Transverse colon (tissue), 4 donors: ENCODE data around the gene USP4. TPM values are rescaled to one million over a fixed set of nuclear protein-coding genes. Genes with fewer than 3 reads are reported as not detected.

Experiments used
- DNase-seq: peaks from one replicate; pipeline ENCODE4 v3.0.0-alpha.2; 2019
- H3K27ac ChIP-seq, 4 donors: fragments of 200-600 bp; sonication (generic); 2 replicates each; pipeline ENCODE4 v1.5.1; 2016 to 2018; ENCODE audit warnings: inconsistent platforms in 4 of 4
- H3K27me3 ChIP-seq: fragments of 200-600 bp; sonication (generic); 2 replicates; pipeline ENCODE4 v1.5.1; 2017; ENCODE audit warnings: inconsistent platforms
- H3K36me3 ChIP-seq, 4 donors: fragments of 200-600 bp; sonication (generic); 2 replicates each; pipeline ENCODE4 v1.5.1; 2017 to 2019; ENCODE audit warnings: inconsistent platforms in 4 of 4
- H3K4me1 ChIP-seq, 4 donors: fragments of 200-600 bp; sonication (generic); 2 replicates each; pipeline ENCODE4 v1.5.1; 2017 to 2020; ENCODE audit warnings: inconsistent platforms in 4 of 4
- H3K4me3 ChIP-seq, 4 donors: fragments of 200-600 bp; sonication (generic); 1 replicate in 1 of 4; 2 replicates in 3 of 4; pipeline versions ENCODE4 v1.5.1 to v1.6.1; 2017 to 2019; ENCODE audit warnings: inconsistent platforms in 4 of 4
- H3K9me3 ChIP-seq, 2 donors: fragments of 200-600 bp; sonication (generic); 2 replicates each; pipeline ENCODE4 v1.5.1; 2017 to 2019; ENCODE audit warnings: inconsistent platforms in 2 of 2
- EP300 ChIP-seq: sonication (generic); formaldehyde crosslinking; IDR thresholded peaks from one replicate; pipeline ENCODE4 v1.6.1; 2017; ENCODE audit warnings: antibody characterized with exemption, low read depth
- POLR2A ChIP-seq: fragments of 450-650 bp; IDR thresholded peaks from one replicate; pipeline ENCODE4 v1.6.1; 2016; ENCODE audit warnings: antibody characterized with exemption, mild to moderate bottlenecking, moderate library complexity
- POLR2AphosphoS5 ChIP-seq, 3 donors: sonication (generic); formaldehyde crosslinking; IDR thresholded peaks; one replicate each; pipeline ENCODE4 v1.6.1; 2016; ENCODE audit warnings: antibody characterized with exemption in 3 of 3
- WGBS, 2 donors: methylation state at CpG; one replicate each; pipeline ENCODE4 v1.1.5; 2018; ENCODE audit warnings: low coverage in 1 of 2; 5-methylcytosine and 5-hydroxymethylcytosine counted together
- in situ Hi-C, 4 donors: fragments of 200-750 bp; cut with MboI; loops; one replicate each; pipeline versions ENCODE4 v1.15.0 to v1.15.1; 2017; ENCODE audit warnings: low sequenced_read_pairs in 3 of 4, low pct_ligation_motif_present in 1 of 4, low pct_unique_long_range_greater_than_20kb in 1 of 4
- intact Hi-C: fragments of 100-400 bp; cut with DNase I; formaldehyde crosslinking; loops from one replicate; pipeline ENCODE4 v1.15.1; 2023; ENCODE audit warnings: low total_unique reads
- total RNA-seq, 4 donors: library from RNA; depleted of rRNA; stranded (reverse); fragments of >200 nt; gene quantifications; one replicate each; pipeline ENCODE4 v1.1.0, GENCODE V29; 2016
- TF ChIP-seq, protein P1 (sequence below), 5 experiments: fragments of 200-600 bp in 3 of 5; fragments of 450-650 bp in 2 of 5; sonication (generic) in 3 of 5; IDR thresholded peaks; 1 replicate in 2 of 5; 2 replicates in 3 of 5; pipeline ENCODE4 v1.5.1; 2016 to 2017; ENCODE audit warnings: antibody characterized with exemption in 5 of 5, inconsistent platforms in 3 of 5, mild to moderate bottlenecking in 2 of 5, moderate library complexity in 1 of 5

Gene USP4
- total RNA-seq, 4 donors from 2014 or later: 11.1 to 39.6 (median 27.0) TPM

- Histone ChIP-seq H3K4me3 (no peak overlapping the region), H3K4me1 (no peaks in the 10 kb centered on the region), H3K9me3 (no peaks in the 10 kb centered on the region), H3K27ac (no peak overlapping the region), H3K27me3 (no peaks in the 10 kb centered on the region), H3K36me3 (peaks cover 0 to 30% (median 14%) of the 10 kb centered on the region in 4 donors)
- 96 to 98% methylated on average over 3 of the region's 3 CpGs for WGBS, 2 donors
- intact Hi-C loops (loop anchor here (5.0 kb wide), 1 partner anchor 1039 kb away; no protein-coding TSS in a partner anchor), in situ Hi-C loops (no loop called here)
- DNase-seq: no peak
- no peak for TF ChIP-seq EP300
- TF ChIP-seq POLR2AphosphoS5 (IDR thresholded peaks at IDR 0.05): no peak
- TF ChIP-seq, protein P1, sequence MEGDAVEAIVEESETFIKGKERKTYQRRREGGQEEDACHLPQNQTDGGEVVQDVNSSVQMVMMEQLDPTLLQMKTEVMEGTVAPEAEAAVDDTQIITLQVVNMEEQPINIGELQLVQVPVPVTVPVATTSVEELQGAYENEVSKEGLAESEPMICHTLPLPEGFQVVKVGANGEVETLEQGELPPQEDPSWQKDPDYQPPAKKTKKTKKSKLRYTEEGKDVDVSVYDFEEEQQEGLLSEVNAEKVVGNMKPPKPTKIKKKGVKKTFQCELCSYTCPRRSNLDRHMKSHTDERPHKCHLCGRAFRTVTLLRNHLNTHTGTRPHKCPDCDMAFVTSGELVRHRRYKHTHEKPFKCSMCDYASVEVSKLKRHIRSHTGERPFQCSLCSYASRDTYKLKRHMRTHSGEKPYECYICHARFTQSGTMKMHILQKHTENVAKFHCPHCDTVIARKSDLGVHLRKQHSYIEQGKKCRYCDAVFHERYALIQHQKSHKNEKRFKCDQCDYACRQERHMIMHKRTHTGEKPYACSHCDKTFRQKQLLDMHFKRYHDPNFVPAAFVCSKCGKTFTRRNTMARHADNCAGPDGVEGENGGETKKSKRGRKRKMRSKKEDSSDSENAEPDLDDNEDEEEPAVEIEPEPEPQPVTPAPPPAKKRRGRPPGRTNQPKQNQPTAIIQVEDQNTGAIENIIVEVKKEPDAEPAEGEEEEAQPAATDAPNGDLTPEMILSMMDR (IDR thresholded peaks at IDR 0.05): no peak
- TF ChIP-seq POLR2A: no peak
Observed at GRCh38 chr3:49311283-49311682, 28.6 kb downstream of the USP4 start.

- TF ChIP-seq EP300: no peak
- TF ChIP-seq POLR2A: no peak
- TF ChIP-seq, protein P1 (IDR thresholded peaks at IDR 0.05): no peak
- TF ChIP-seq POLR2AphosphoS5 (IDR thresholded peaks at IDR 0.05): no peak
- no peaks in the 10 kb centered on the region for H3K27me3 ChIP-seq
- H3K27ac ChIP-seq: no peak overlapping the region
- no peak for DNase-seq
- intact Hi-C loops (loop anchor here (5.0 kb wide), 1 partner anchor 1038 kb away; no protein-coding TSS in a partner anchor), in situ Hi-C loops (no loop called here)
- no peak overlapping the region for H3K4me3 ChIP-seq
- no peaks in the 10 kb centered on the region for H3K9me3 ChIP-seq
- WGBS, 2 donors: 94 to 100% methylated on average over 1 of the region's 1 CpG
- no peaks in the 10 kb centered on the region for H3K4me1 ChIP-seq
- H3K36me3 ChIP-seq: peaks cover 0 to 35% (median 12%) of the 10 kb centered on the region in 4 donors
Observed at GRCh38 chr3:49310677-49311076, 29.2 kb downstream of the USP4 start.

DNA sequence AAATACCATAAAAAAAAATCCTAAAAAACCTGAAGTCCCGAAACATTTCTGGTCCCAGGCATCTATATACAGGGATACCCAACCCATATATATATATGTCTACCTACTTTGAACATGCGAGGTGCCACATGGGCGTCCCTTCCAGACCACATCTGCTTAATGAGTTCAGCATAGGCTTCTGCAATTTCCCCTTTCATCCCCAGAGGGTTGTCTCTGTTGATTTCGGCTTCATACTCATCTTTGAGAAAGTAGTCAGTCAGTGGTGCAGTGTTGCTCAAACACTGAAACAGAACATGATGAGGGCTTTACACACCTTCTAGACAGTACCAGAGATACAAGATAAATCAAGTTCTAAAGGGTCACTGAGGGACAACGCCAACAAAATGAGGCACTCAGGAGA lies 34.2 kb downstream of the USP4 start:
- Histone ChIP-seq H3K27me3 (no peaks in the 10 kb centered on the region), H3K4me1 (no peaks in the 10 kb centered on the region), H3K4me3 (no peak overlapping the region), H3K36me3 (peaks cover 0 to 68% (median 32%) of the 10 kb centered on the region in 4 donors), H3K9me3 (no peaks in the 10 kb centered on the region), H3K27ac (no peak overlapping the region)
- TF ChIP-seq POLR2A: no peak
- TF ChIP-seq EP300: no peak
- no peak for TF ChIP-seq POLR2AphosphoS5 (IDR thresholded peaks at IDR 0.05)
- TF ChIP-seq, protein P1 (IDR thresholded peaks at IDR 0.05): no peak
- in situ Hi-C loops: no loop called here
- intact Hi-C loops: no loop called here
- no peak for DNase-seq
- WGBS, 2 donors: 94 to 100% methylated on average over 1 to 5 of the region's 5 CpGs

DNA sequence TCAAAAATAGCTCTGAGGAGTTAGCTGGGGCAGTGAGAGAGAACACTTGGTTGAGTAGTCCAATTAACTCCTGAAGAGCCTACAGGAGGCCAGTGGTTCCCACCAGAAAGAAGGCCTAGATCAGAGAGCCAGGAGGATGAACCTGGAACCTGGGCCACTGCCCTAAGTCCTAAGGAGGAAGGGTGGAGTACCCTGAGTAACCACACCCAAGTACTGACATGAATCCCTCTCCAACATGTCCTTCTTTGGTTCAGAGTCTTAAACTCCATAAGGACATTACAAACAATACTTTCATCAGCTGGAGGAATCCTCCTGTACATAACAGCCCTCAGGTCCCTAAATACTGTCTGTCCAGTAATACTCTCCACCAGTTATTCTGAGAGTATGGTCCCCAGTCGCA lies 37.2 kb downstream of the USP4 start:
- Histone ChIP-seq H3K36me3 (peaks cover 0 to 72% (median 35%) of the 10 kb centered on the region in 4 donors), H3K4me3 (no peak overlapping the region), H3K9me3 (no peaks in the 10 kb centered on the region), H3K27ac (no peak overlapping the region), H3K27me3 (no peaks in the 10 kb centered on the region), H3K4me1 (no peaks in the 10 kb centered on the region)
- no peak for DNase-seq
- WGBS, 2 donors: 100% methylated on average over 1 of the region's 1 CpG; no CpG with 5 or more reads in 1 of the 2 donors
- intact Hi-C loops (no loop called here), in situ Hi-C loops (no loop called here)
- TF ChIP-seq POLR2A (no peak), EP300 (no peak)

DNA sequence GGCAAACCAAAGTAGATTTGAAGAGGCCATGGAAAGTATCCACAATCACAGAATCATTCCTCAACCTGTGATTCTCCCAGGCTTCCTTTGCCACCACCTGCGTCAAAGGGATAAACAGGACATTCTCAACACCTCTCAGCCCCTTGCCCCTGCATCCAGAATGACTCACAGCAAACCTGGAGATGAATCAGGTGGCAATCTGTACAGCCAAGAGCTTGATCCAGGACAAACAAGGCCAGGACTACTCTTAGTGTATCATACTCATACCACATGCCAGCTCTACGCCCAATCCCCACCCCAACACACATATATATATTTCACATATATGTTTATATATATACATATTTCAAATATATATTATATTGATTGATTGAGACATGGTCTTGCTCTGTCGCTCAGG lies 39.3 kb downstream of the USP4 start:
- no peak overlapping the region for H3K27ac ChIP-seq
- no peak for TF ChIP-seq POLR2AphosphoS5 (IDR thresholded peaks at IDR 0.05)
- TF ChIP-seq POLR2A: no peak
- TF ChIP-seq EP300: no peak
- TF ChIP-seq, protein P1 (IDR thresholded peaks at IDR 0.05): no peak
- no peak for DNase-seq
- in situ Hi-C loops: no loop called here
- no peaks in the 10 kb centered on the region for H3K9me3 ChIP-seq
- H3K4me1 ChIP-seq: peaks cover 0 to 14% (median 5%) of the 10 kb centered on the region in 4 donors
- no peaks in the 10 kb centered on the region for H3K27me3 ChIP-seq
- 90 to 97% methylated on average over 2 to 3 of the region's 3 CpGs for WGBS, 2 donors
- H3K36me3 ChIP-seq: peaks cover 0 to 82% (median 28%) of the 10 kb centered on the region in 4 donors
- no peak overlapping the region for H3K4me3 ChIP-seq
- intact Hi-C loops: no loop called here
